K562 (cell line): ENCODE measurements around the gene SCN1B. TPM values are rescaled to one million over a fixed set of nuclear protein-coding genes. Genes with fewer than 3 reads are reported as not detected.

Experiments
- ATAC-seq: fragments of 200-7000 bp; cut with Tn5 transposase; 3 replicates; pipeline ENCODE4 v1.9.1; 2020; ENCODE audit warnings: moderate library complexity
- BruUV-seq: library from RNA; stranded (reverse); fragments of 400-500 nt; replicated peaks from 2 replicates; lab custom pipeline; 2021; lab: Mats Ljungman, UMichigan
- CTCF ChIA-PET: fragments of 300-600 bp; formaldehyde crosslinking; extraction: SDS; loops from one replicate; lab custom pipeline; 2021; ENCODE audit warnings: low intra/inter-chr PET ratio; lab: Yijun Ruan, JAX
- POLR2A ChIA-PET: fragments of 300-600, 350-650 bp; sonication (Branson Sonifier 250); formaldehyde crosslinking; extraction: SDS; loops from one replicate; lab custom pipeline; 2021; ENCODE audit warnings: antibody characterized with exemption, inconsistent platforms; lab: Yijun Ruan, JAX
- DNase-seq, 4 experiments: peaks; one replicate each; pipeline versions ENCODE4 v3.0.0 to v3.0.0-alpha.2; 2011 to 2018; ENCODE audit warnings: low spot score in 3 of 4, mixed read lengths in 3 of 4; ENCODE audit errors: extremely low read depth in 1 of 4
- FAIRE-seq: peaks from 2 replicates; lab custom pipeline; 2011; peaks lifted over from hg19 to GRCh38; lab: Jason Lieb, UNC
- H2AFZ ChIP-seq: 2 replicates; pipeline ENCODE4 v1.6.0; 2011; ENCODE audit warnings: low read depth, low read length, control low read depth, inconsistent platforms
- H3K27ac ChIP-seq: fragments of 200-600 bp; 3 replicates; pipeline ENCODE4 v1.8.0; 2011; ENCODE audit warnings: low read depth, mild to moderate bottlenecking, control low read depth, inconsistent platforms, low read length, moderate library complexity, mixed read lengths; ENCODE audit errors: extremely low read depth
- H3K27me3 ChIP-seq, 2 experiments: fragments of 300-600 bp in 1 of 2; 2 replicates in 1 of 2; 3 replicates in 1 of 2; pipeline versions ENCODE4 v1.6.0 to v1.8.0; 2011; ENCODE audit warnings: inconsistent platforms in 2 of 2, low read length in 2 of 2, mild to moderate bottlenecking in 1 of 2, mixed read lengths in 1 of 2, moderate library complexity in 1 of 2; ENCODE audit not compliant: control insufficient read depth in 2 of 2, insufficient read depth in 2 of 2
- H3K36me3 ChIP-seq: fragments of 300-600 bp; 3 replicates; pipeline ENCODE4 v1.8.0; 2011; ENCODE audit warnings: mild to moderate bottlenecking, low read length, inconsistent platforms; ENCODE audit not compliant: control insufficient read depth, insufficient read depth
- H3K4me1 ChIP-seq, 2 experiments: fragments of 200-600 bp in 1 of 2; replicated peaks in 1 of 2; 2 replicates in 1 of 2; 3 replicates in 1 of 2; pipeline versions ENCODE4 v1.5.1 to v1.8.0; 2011; ENCODE audit warnings: inconsistent platforms in 2 of 2, low read length in 2 of 2, mild to moderate bottlenecking in 1 of 2, mixed read lengths in 1 of 2, moderate library complexity in 1 of 2; ENCODE audit not compliant: control insufficient read depth in 2 of 2, insufficient read depth in 2 of 2
- H3K4me2 ChIP-seq: 2 replicates; pipeline ENCODE4 v1.6.1; 2011; ENCODE audit warnings: low read length, control low read depth, inconsistent platforms, mixed read lengths; ENCODE audit not compliant: insufficient read depth
- H3K4me3 ChIP-seq: fragments of 200-600 bp; sonication (generic), shearing (Covaris generic); 2 replicates; pipeline ENCODE4 v1.5.1; 2016; ENCODE audit warnings: control low read depth, inconsistent platforms
- H3K79me2 ChIP-seq: fragments of 200-600 bp; 3 replicates; pipeline ENCODE4 v1.8.0; 2011; ENCODE audit warnings: low read length, inconsistent platforms; ENCODE audit not compliant: control insufficient read depth, insufficient read depth
- H3K9ac ChIP-seq, 2 experiments: 2 replicates each; pipeline versions ENCODE4 v1.6.0 to v1.6.1; 2011; ENCODE audit warnings: low read depth in 2 of 2, low read length in 2 of 2, control low read depth in 1 of 2, inconsistent platforms in 1 of 2, mild to moderate bottlenecking in 1 of 2, mixed read lengths in 1 of 2; ENCODE audit not compliant: insufficient read depth in 1 of 2
- H3K9me1 ChIP-seq: one replicate; pipeline ENCODE4 v1.6.0; 2011; ENCODE audit warnings: inconsistent platforms, mild to moderate bottlenecking, low read length, moderate library complexity; ENCODE audit not compliant: control insufficient read depth, insufficient read depth
- H3K9me3 ChIP-seq: replicated peaks from 2 replicates; pipeline ENCODE4 v1.5.1; 2011; ENCODE audit warnings: low read depth, low read length, inconsistent platforms; ENCODE audit not compliant: control insufficient read depth, insufficient read depth
- H4K20me1 ChIP-seq: replicated peaks from 2 replicates; pipeline ENCODE4 v1.6.1; 2011; ENCODE audit warnings: low read length, inconsistent platforms, mixed read lengths; ENCODE audit not compliant: control insufficient read depth, insufficient read depth
- CLOCK ChIP-seq: fragments of 250-450 bp; sonication (Bioruptor Pico); IDR thresholded peaks from 2 replicates; pipeline ENCODE4 v1.4.0; 2020; ENCODE audit warnings: mild to moderate bottlenecking, moderate library complexity, borderline replicate concordance
- ERF ChIP-seq: fragments of 450-650 bp; formaldehyde crosslinking; IDR thresholded peaks from 2 replicates; pipeline ENCODE4 v1.4.0; 2020; ENCODE audit warnings: mild to moderate bottlenecking, mixed read lengths
- ETV1 ChIP-seq: fragments of 450-650 bp; conservative IDR thresholded peaks from 2 replicates; pipeline ENCODE4 v1.6.1; 2016; ENCODE audit warnings: missing genetic modification characterization, control low read depth, low read depth, missing compliant biosample characterization
- FOXP1 ChIP-seq: sonication (generic); formaldehyde crosslinking; IDR thresholded peaks from 2 replicates; pipeline ENCODE4 v1.8.0; 2022; ENCODE audit warnings: mild to moderate bottlenecking, missing genetic modification reagents
- HINFP ChIP-seq: fragments of 450-650 bp; conservative IDR thresholded peaks from 2 replicates; pipeline ENCODE4 v1.6.1; 2016; ENCODE audit warnings: missing genetic modification characterization, low read depth, mild to moderate bottlenecking, control low read depth, missing compliant biosample characterization
- HNRNPL ChIP-seq: fragments of 200-400 bp; formaldehyde crosslinking; IDR thresholded peaks from 2 replicates; pipeline ENCODE4 v1.6.1; 2017; ENCODE audit warnings: low read depth, mild to moderate bottlenecking, low read length
- KDM4B ChIP-seq, 2 experiments: fragments of 450-650 bp in 1 of 2; sonication (generic) in 1 of 2; IDR thresholded peaks; 2 replicates each; pipeline ENCODE4 v1.6.1; 2016 to 2017; ENCODE audit warnings: borderline replicate concordance in 2 of 2, antibody characterized with exemption in 1 of 2, low read depth in 1 of 2, mild to moderate bottlenecking in 1 of 2
- MAZ ChIP-seq, 2 experiments: fragments of 450-650 bp in 1 of 2; sonication (generic) in 1 of 2; formaldehyde crosslinking; IDR thresholded peaks in 1 of 2; conservative IDR thresholded peaks in 1 of 2; 2 replicates each; pipeline versions ENCODE4 v1.4.0 to v1.5.0; 2020; ENCODE audit warnings: mild to moderate bottlenecking in 1 of 2, missing genetic modification reagents in 1 of 2
- MTA1 ChIP-seq: fragments of 450-650 bp; IDR thresholded peaks from 2 replicates; pipeline ENCODE4 v1.6.1; 2017; ENCODE audit warnings: borderline replicate concordance
- PBX2 ChIP-seq, 2 experiments: IDR thresholded peaks in 1 of 2; conservative IDR thresholded peaks in 1 of 2; 2 replicates each; pipeline ENCODE4 v1.6.1; 2016; ENCODE audit warnings: low read depth in 2 of 2, mild to moderate bottlenecking in 1 of 2, missing compliant biosample characterization in 1 of 2, missing genetic modification characterization in 1 of 2, moderate library complexity in 1 of 2
- PHF21A ChIP-seq: fragments of 450-650 bp; IDR thresholded peaks from 2 replicates; pipeline ENCODE4 v1.6.1; 2017; ENCODE audit warnings: low read depth, borderline replicate concordance
- SIN3A ChIP-seq, 2 experiments: fragments of 150-350 bp in 1 of 2; IDR thresholded peaks; 2 replicates each; pipeline ENCODE4 v1.6.1; 2011 to 2016; ENCODE audit warnings: borderline replicate concordance in 2 of 2, low read depth in 2 of 2, low read length in 2 of 2, mild to moderate bottlenecking in 2 of 2, moderate library complexity in 2 of 2; ENCODE audit not compliant: control insufficient read depth in 1 of 2
- SIN3B ChIP-seq: fragments of 450-650 bp; IDR thresholded peaks from 2 replicates; pipeline ENCODE4 v1.6.1; 2017; ENCODE audit warnings: low read depth, mild to moderate bottlenecking, moderate library complexity
- SLC30A9 ChIP-seq: fragments of 250-450 bp; sonication (Bioruptor Pico); IDR thresholded peaks from 2 replicates; pipeline ENCODE4 v1.8.0; 2022; ENCODE audit warnings: mild to moderate bottlenecking, moderate library complexity
- ZNF174 ChIP-seq: fragments of 250-450 bp; sonication (Bioruptor Pico); IDR thresholded peaks from 2 replicates; pipeline ENCODE4 v1.4.0; 2020; ENCODE audit warnings: mild to moderate bottlenecking
- WGBS: fragments of 100-300 bp; shearing (Covaris generic); methylation state at CpG from one replicate; pipeline ENCODE4 v1.1.6; 2016; ENCODE audit warnings: low coverage, mixed read lengths; ENCODE audit not compliant: insufficient coverage; ENCODE audit errors: missing lambda C conversion rate; 5-methylcytosine and 5-hydroxymethylcytosine counted together
- in situ Hi-C: fragments of 300-500 bp; cut with MboI; formaldehyde crosslinking; loops from 4 replicates; pipeline ENCODE4 v1.15.0; 2018; ENCODE audit warnings: inconsistent platforms, mixed read lengths
- intact Hi-C: fragments of 100-400 bp; cut with micrococcal nuclease; formaldehyde crosslinking; loops from 2 replicates; pipeline ENCODE4 v1.14.2; 2022
- polyA plus RNA-seq, 8 experiments: library from polyadenylated mRNA; depleted of rRNA in 4 of 8; stranded (reverse) in 5 of 8; unstranded in 3 of 8; fragments of >200 nt; fragmentation: Nextera tagmentation in 2 of 8; fragmentation: Illumina TruSeq in 1 of 8; extraction: Ambion mirVana in 2 of 8; extraction: Trizol in 1 of 8; gene quantifications; 2 replicates each; pipeline versions ENCODE4 v1.2.1 to v1.2.3, GENCODE V29; 2011 to 2014; ENCODE audit warnings: inconsistent platforms in 1 of 8, missing spikeins in 1 of 8
- total RNA-seq, 7 experiments: library from RNA; depleted of rRNA in 6 of 7; stranded (reverse); fragments of >200 nt in 6 of 7; fragmentation: Illumina TruSeq in 2 of 7; extraction: Trizol in 2 of 7; gene quantifications; 2 replicates each; pipeline versions ENCODE4 v1.2.1 to v1.2.3, GENCODE V29; 2011 to 2021; ENCODE audit warnings: low replicate concordance in 1 of 7

The SCN1B gene
- total and polyA plus RNA-seq, 9 of the 15 experiments (the other 6 are each of a cell fraction or from before 2014, with no cell fraction given): 0.03 to 2.5 (median 0.91) TPM

- intact Hi-C loops (no loop called here), in situ Hi-C loops (no loop called here)
- POLR2A ChIA-PET: no interaction called here
- Histone ChIP-seq H2AFZ (no peak overlapping the region), H3K27ac (no peak overlapping the region), H4K20me1 (no peaks in the 10 kb centered on the region), H3K36me3 (no peaks in the 10 kb centered on the region), H3K27me3 (peaks cover 37 to 76% of the 10 kb centered on the region in 2 experiments; a peak in 4 of 5 replicates), H3K4me1 (peaks cover 0 to 32% of the 10 kb centered on the region in 2 experiments; a peak in 2 of 5 replicates), H3K9me3 (no peaks in the 10 kb centered on the region), H3K9me1 (no peaks in the 10 kb centered on the region), H3K9ac (no peak overlapping the region), H3K79me2 (no peaks in the 10 kb centered on the region), H3K4me3 (no peak overlapping the region), H3K4me2 (no peak overlapping the region)
- WGBS: 14% methylated on average over 8 of the region's 8 CpGs
- CTCF ChIA-PET: interaction anchor here (0.6 kb wide), 1 partner anchor 537 kb away, joined by 3 read pairs; no protein-coding TSS in a partner anchor
- no peak for FAIRE-seq
- ATAC-seq: no peak
- no peak for DNase-seq
- BruUV-seq: no TSS peak
- no peak for TF ChIP-seq MAZ (CRISPR knock-in tag; conservative IDR thresholded peaks at IDR 0.05 in 1 of 2, IDR thresholded peaks at IDR 0.05 in 1 of 2)
- TF ChIP-seq SIN3B: no peak
- TF ChIP-seq HNRNPL: no peak
- no peak for TF ChIP-seq ERF (CRISPR knock-in tag)
- TF ChIP-seq CLOCK (CRISPR knock-in tag): no peak
- TF ChIP-seq SLC30A9: no peak
- TF ChIP-seq MTA1: no peak
- TF ChIP-seq KDM4B (IDR thresholded peaks at IDR 0.05; ENCODE audit: borderline replicate concordance in 2 of 2, low read depth in 1 of 2): no peak
- TF ChIP-seq ETV1: no peak
- no peak for TF ChIP-seq FOXP1 (CRISPR knock-in tag)
- no peak for TF ChIP-seq PBX2 (CRISPR knock-in tag; IDR thresholded peaks at IDR 0.05; ENCODE audit: low read depth)
- TF ChIP-seq PBX2 (tag; conservative IDR thresholded peaks at IDR 0.05; ENCODE audit: low read depth): no peak
- no peak for TF ChIP-seq SIN3A (IDR thresholded peaks at IDR 0.05; ENCODE audit: borderline replicate concordance in 2 of 2, control insufficient read depth in 1 of 2, low read depth in 2 of 2, low read length in 2 of 2)
- no peak for TF ChIP-seq PHF21A
- no peak for TF ChIP-seq HINFP (tag)
- no peak for TF ChIP-seq ZNF174 (CRISPR knock-in tag)
Observed at GRCh38 chr19:35076657-35077056, 46.4 kb downstream of the SCN1B start.
